Muscle of back (tissue), 11 donors: ENCODE measurements around the gene SLC25A33. TPM values are rescaled to one million over a fixed set of nuclear protein-coding genes. Genes with fewer than 3 reads are reported as not detected.
"Not testable (repeated sequence)": the region's sequence is repeated elsewhere in the genome, so short reads cannot be mapped to it uniquely, and the experiment has no call there.

Experiments used
- DNase-seq, 3 donors: peaks; one replicate each; pipeline versions ENCODE4 v3.0.0 to v3.0.0-alpha.2; 2013
- polyA plus RNA-seq, 10 donors: library from polyadenylated mRNA; unstranded; fragments of 120-200 nt; gene quantifications; one replicate each; pipeline ENCODE4 v1.2.1, GENCODE V29; 2013; ENCODE audit not compliant: insufficient read length in 10 of 10

The SLC25A33 gene
- polyA plus RNA-seq, 10 donors = 1.3 to 2.1 (median 1.4) TPM

- DNase-seq = no peak
Measured at GRCh38 chr1:9618909-9619679, 79.8 kb downstream of the SLC25A33 start.

- no peak for DNase-seq
Measured at GRCh38 chr1:9621032-9621431, 81.8 kb downstream of the SLC25A33 start.

- DNase-seq = no peak
Measured at GRCh38 chr1:9624081-9624480, 84.8 kb downstream of the SLC25A33 start.

GRCh38 chr1:9625030-9625429 is 85.8 kb downstream of the SLC25A33 start:
- DNase-seq = not testable (repeated sequence)

- DNase-seq = no peak
Measured at GRCh38 chr1:9626201-9626608, 86.9 kb downstream of the SLC25A33 start.

- DNase-seq = no peak
Measured at GRCh38 chr1:9628541-9629444, 89.5 kb downstream of the SLC25A33 start.

- DNase-seq = peak in 1 of 3 donors; percentile 35
Measured at GRCh38 chr1:9629445-9630201, 90.4 kb downstream of the SLC25A33 start.

- DNase-seq = no peak
Measured at GRCh38 chr1:9630331-9631111, 91.3 kb downstream of the SLC25A33 start.

- DNase-seq = no peak
Measured at GRCh38 chr1:9631613-9632012, 92.3 kb downstream of the SLC25A33 start.

GRCh38 chr1:9633493-9633892 is 94.2 kb downstream of the SLC25A33 start:
- DNase-seq = no peak

- no peak for DNase-seq
Measured at GRCh38 chr1:9634582-9634981, 95.3 kb downstream of the SLC25A33 start.

Other genes starting within 250 kb of the SLC25A33 start
- gene SPSB1, start 246.6 kb upstream of the SLC25A33 start, polyA plus RNA-seq = 10 to 100 TPM in 1 of 10 donors, 1 to 10 TPM in 9; 4.8 to 11.3 (median 8.2) TPM
- gene TMEM201, start 49.4 kb downstream of the SLC25A33 start, polyA plus RNA-seq = 10 to 100 TPM; 12.3 to 19.1 (median 16.3) TPM
- gene PIK3CD, start 112.3 kb downstream of the SLC25A33 start, polyA plus RNA-seq = 1 to 10 TPM; 1.8 to 6.1 (median 2.8) TPM